Stimulated activated CD8-positive, alpha-beta memory T cell treated with anti-CD3 and anti-CD28 coated beads, Interleukin-7, amount 100 ng/mL, for 1 hour (primary cell): Measurements from ENCODE around the gene GJD3.

Experiments
- DNase-seq, 2 donors: peaks; one replicate each; pipeline ENCODE4 v3.0.0-alpha.2; 2020; ENCODE audit warnings: low read depth in 2 of 2

Gene GJD3

GRCh38 chr17:40340880-40341807 lies 23.4 kb downstream of the GJD3 start:
- DNase-seq, result peak; percentile 63 to 68

DNA sequence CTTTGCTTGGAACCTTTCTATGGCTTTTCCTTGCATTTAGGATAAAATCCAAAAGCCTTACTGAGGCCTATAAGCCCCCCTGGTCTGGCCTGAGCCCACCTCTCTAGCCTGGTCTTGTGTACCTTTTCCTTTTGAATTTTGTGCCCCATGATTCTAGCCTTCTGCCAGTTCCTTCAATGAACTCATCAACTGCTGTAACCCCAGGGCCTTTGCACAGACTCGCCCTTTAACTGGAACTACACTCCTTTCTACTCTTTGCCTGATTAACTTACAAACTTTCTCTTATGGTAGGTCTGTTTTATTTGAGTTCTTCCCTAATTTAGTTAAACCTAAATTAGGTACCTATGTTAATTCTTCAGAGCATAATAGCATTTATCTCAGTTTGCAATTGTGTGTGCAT lies 24.2 kb downstream of the GJD3 start:
- DNase-seq, result no peak

- no peak for DNase-seq
Observed at GRCh38 chr17:40338941-40339649, 25.4 kb downstream of the GJD3 start.

DNA sequence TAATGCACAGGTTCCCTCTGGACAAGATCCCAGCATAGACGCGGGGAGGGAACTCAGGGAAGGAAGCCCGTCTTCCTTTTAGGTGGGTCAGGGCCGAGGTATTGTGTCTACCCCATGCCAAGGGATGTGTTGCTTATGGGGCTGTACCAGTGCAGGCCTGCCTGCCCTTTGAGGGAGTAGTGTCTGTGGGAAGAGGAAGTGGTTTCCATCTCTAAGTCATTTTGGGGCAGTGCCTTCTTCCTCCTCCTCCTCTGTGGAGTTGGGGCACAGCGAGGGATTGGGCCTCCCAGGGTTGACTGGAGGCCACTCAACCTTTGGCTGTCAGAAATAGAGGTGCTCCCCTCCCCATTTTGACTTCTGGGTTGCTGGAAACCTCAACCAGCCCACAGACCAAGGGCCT lies 26.5 kb downstream of the GJD3 start:
- DNase-seq, result no peak

GRCh38 chr17:40337351-40337750 lies 27.2 kb downstream of the GJD3 start:
- DNase-seq, result no peak

- no peak for DNase-seq
Observed at GRCh38 chr17:40335620-40336019, 28.9 kb downstream of the GJD3 start.

- DNase-seq, result no peak
Observed at GRCh38 chr17:40333781-40334448, 30.6 kb downstream of the GJD3 start.

- DNase-seq, result no peak
Observed at GRCh38 chr17:40331743-40332641, 32.5 kb downstream of the GJD3 start.

- no peak for DNase-seq
Observed at GRCh38 chr17:40330850-40331470, 33.6 kb downstream of the GJD3 start.

- no peak for DNase-seq
Observed at GRCh38 chr17:40329839-40330794, 34.4 kb downstream of the GJD3 start.

DNA sequence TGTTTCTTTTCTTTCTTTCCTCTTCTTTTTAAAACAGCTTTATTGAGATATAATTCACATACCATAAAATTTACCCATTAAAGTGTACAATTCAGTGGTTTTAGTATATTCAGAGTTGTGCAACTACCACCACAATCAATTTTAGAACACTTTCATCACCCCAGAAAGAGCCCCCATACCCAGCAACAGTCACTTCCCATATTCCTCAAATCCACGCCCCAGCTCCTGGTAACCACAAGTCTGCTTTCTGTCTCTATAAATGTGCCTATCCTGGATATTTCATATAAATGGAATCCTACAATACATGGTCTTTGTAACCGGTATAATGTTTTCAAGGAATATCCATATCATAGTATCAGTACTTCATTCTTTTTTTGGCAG lies 36.2 kb downstream of the GJD3 start:
- DNase-seq, result no peak

DNA sequence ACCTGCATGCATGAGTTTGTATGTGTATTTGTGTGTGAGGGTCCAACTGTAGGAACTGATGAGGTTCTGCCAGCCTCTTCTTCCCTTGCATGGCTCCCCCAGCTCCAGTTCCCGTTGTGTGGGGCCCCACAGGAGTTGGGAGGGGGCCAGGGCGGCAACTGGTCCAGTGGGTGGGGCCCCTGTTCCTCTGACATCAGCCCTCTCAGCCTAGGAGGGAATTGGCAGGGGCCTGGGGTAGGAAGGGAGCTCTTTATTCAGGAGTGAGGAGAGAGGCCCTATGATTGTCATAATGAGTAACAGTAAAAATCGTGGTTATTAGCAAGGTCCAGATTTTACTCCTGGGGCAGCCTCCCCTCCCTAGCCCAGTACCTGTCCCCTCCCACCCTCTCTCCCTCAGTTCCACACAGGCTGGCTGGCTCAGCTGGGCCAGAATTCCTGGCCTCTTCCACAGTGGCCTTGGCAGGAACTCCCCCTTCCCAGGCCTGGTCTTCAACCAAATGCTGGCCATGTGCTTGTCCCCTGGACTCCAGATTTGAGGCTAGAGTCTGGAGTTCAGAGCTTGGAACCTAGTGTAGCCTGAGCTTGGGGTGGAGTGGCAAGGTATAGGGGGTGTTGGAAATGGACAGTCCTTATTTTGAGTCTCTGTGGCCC lies 36.7 kb downstream of the GJD3 start:
- DNase-seq, result no peak

- no peak for DNase-seq
Observed at GRCh38 chr17:40327244-40327729, 37.2 kb downstream of the GJD3 start.

DNA sequence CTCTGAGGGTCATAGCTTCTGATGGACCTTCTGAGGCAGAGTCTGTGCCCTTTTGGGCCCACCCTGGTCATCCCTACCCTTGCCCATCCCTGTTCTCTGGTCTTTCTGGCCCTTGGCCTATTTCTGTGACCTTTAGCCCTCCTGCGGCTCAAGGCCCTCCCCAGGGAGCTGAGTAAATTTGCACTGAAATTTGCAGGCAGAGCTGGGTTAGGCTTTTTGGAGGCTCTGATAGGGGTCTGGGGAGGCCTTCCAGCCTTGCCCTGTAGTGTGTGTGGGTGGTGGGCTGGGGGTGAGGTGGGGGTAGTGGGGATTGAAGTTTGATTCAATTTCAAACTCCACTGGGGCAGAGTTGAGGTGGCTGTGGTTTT lies 37.7 kb downstream of the GJD3 start:
- no peak for DNase-seq

GRCh38 chr17:40326014-40326831 lies 38.3 kb downstream of the GJD3 start:
- DNase-seq, result no peak

DNA sequence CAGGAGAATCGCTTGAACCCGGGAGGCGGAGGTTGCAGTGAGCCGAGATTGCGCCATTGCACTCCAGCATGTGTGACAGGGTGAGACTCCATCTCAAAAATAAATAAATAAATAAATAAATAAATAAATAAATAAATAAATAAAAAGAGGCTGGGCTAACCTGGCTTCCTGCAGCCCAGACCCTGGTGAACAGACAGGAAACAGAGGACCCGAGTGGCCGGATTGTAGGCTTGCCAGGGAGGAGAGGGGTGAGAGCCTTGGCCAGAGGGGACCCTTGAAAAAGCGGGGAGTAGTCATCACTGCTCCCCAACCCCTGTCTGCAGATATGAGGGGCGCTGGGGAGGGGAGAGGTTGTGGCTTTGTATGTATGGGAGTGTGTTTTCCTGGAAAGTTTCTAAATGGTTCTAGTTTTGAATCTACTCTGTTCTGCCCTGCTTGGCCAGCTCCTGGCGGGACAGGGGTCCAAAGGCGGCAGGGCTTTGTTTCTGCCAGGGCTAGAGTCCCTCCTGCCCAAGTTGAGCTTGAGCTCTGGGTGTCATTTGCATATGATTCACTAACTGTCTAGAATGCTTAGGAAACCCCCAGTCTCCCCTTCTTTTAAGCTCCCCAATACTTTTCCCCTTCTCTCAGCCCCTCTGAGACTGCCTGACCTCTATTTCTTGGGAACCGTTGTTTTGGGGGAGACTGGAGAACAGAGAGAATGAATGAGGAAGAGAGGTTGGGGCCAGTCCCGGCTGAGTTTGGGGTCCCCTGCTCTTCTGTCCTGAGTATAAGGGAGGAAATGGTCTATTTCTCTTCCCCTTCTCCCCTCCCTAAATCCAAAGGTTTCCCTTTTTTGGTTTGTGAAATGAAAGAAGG lies 39.2 kb downstream of the GJD3 start:
- no peak for DNase-seq
